ENCODE results near the gene RASSF10. TPM values are rescaled to one million over a fixed set of nuclear protein-coding genes. Genes with fewer than 3 reads are reported as not detected.

The RASSF10 gene
- total RNA-seq, 1 experiment from 2014 or later = not detected

GRCh38 chr11:13061294-13061990, 52.3 kb downstream of the RASSF10 start:
- Histone ChIP-seq H3K9ac (ENCODE audit: low read length) (no peak overlapping the region), H3K27ac (ENCODE audit: low read length) (no peak overlapping the region), H3K79me2 (ENCODE audit: low read length) (no peaks in the 10 kb centered on the region), H3K9me2 (replicated peaks; ENCODE audit: insufficient read depth, low read length) (no peaks in the 10 kb centered on the region), H3K27me3 (ENCODE audit: low read length) (no peaks in the 10 kb centered on the region), H4K20me1 (ENCODE audit: insufficient read depth, low read depth, low read length) (no peaks in the 10 kb centered on the region), H3K9me3 (ENCODE audit: low read length) (no peaks in the 10 kb centered on the region), H3K4me3 (ENCODE audit: low read length) (no peak overlapping the region), H2AFZ (ENCODE audit: low read length) (no peak overlapping the region), H3K4me2 (ENCODE audit: low read depth, low read length, poor library complexity, severe bottlenecking) (no peak overlapping the region), H3K4me1 (ENCODE audit: low read length) (no peaks in the 10 kb centered on the region), H3K36me3 (ENCODE audit: insufficient read depth, low read length) (no peaks in the 10 kb centered on the region)
- no peak for DNase-seq
